HTR-8/SVneo (cell line): Measurements from ENCODE around the gene DUSP10.

Experiments
- DNase-seq: peaks from one replicate; pipeline ENCODE4 v3.0.0; 2011; ENCODE audit warnings: low spot score, mixed read lengths; ENCODE audit not compliant: insufficient read length
- FAIRE-seq: peaks from 2 replicates; lab custom pipeline; 2011; peaks lifted over from hg19 to GRCh38; lab: Jason Lieb, UNC

Gene DUSP10

GRCh38 chr1:221768444-221769066 is 26.7 kb upstream of the DUSP10 start:
- FAIRE-seq = no peak
- no peak for DNase-seq

DNA sequence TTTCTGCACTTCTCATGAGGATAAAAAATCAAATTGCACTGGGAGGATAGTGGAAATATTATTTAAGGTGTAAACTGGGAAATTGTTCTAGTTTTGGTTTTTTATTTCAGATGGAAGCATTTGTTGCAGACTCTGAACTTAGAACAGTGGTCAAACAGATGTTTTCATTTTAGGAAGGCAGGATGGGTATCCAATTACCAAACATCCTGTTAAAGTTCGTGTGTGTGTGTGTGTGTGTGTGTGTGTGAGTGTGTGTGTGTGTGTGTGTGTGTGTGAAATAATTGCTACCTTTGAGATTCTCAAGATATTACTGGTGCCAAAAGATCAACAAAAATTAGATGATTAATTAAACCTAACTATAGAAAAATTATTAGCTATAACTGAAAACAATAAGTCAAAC is 24.3 kb upstream of the DUSP10 start:
- FAIRE-seq (no peak), DNase-seq (no peak)

DNA sequence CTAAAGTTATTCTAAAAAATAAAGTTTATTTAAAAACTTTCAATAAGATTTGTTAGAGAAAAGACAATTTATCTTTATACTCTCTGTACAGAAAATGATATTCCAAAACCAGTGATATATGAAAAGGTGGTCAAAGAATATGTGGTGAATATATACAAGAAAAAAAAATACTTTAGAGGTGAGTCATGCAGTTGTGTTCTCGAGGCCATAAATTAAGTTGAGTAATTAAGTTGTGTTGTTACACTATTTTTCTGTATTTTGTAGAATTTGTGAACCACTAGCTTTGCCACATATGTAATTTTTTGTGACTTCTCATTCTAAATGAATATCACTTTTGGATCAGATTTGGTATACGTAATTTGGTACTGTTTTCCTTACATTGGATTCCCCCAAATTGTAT is 23.6 kb upstream of the DUSP10 start:
- no peak for DNase-seq
- FAIRE-seq = no peak

DNA sequence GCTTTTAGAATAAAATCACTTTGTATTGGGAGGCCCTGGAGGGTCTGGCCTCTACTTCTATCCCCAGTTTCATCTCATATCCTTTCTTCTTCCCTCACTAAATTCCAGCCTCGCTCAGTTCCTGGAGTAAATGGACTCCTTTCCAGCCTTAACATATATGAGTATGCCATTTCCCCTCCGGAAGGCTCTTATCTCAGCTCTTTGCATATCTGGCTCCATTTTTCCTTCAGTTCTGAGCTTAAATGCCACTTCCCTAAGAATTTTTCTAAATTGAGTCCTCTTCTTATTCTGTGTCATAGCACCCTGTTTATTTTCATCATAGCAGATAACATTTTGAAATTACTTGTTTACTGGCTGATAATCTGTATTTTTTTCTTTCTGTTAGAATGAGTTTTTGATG is 20.2 kb upstream of the DUSP10 start:
- no peak for DNase-seq
- FAIRE-seq = no peak

- no peak for DNase-seq
- no peak for FAIRE-seq
Observed at GRCh38 chr1:221761354-221762002, 19.6 kb upstream of the DUSP10 start.

GRCh38 chr1:221760911-221761310 is 19.0 kb upstream of the DUSP10 start:
- FAIRE-seq (no peak), DNase-seq (no peak)

- DNase-seq = no peak
- no peak for FAIRE-seq
Observed at GRCh38 chr1:221759436-221759835, 17.5 kb upstream of the DUSP10 start.

DNA sequence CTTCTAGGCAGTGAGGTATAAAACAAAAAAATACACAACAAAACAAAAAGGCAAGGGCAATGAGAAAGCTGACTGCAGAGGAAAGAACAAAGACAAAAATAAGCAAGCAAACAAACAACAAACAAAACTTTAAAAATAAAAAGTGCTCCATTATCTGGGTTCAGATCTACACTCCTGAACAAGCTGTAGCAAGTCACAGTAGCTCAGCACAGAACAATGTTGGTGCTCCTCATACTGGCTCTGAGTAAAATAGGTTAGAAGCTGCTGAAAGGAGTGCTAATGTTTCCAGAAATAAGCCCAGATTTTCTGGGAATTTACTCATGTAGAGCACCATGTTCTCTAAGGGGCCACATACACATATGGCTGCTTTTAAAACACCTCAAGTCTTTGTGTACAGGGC is 16.6 kb upstream of the DUSP10 start:
- DNase-seq = no peak
- no peak for FAIRE-seq

DNA sequence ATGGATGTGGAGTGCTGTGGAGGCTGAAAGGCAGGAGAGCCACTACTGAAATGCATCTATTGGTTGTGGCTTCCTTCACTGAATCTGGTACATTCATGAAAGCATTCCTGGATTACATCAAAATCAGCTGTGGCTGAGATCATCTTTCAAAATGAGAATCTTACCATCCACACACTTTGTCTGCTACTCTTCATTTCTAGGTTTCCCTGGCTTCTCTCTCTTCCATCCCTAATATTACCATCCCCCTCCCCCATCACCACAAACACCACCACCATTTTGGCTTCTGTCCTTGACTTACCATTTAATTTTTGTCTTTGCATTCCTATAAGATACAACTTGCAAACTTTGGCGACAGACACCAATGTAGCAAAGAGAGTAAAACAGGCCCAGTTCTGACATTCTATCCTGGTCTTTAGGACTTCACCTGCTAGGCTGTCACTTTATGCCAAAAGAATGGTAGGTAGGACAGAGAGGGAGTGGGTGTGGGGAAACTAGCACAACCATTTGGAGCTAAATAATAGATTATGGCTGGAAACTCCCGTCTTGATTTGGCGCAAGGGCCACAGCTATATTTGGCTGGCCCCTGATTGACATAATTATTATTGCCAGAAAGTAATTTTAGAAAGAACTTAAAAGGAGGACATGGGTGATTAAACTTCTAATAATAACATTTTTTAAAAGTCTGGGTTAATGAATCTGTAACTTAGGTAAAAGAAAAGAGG is 15.1 kb upstream of the DUSP10 start:
- FAIRE-seq = no peak

DNA sequence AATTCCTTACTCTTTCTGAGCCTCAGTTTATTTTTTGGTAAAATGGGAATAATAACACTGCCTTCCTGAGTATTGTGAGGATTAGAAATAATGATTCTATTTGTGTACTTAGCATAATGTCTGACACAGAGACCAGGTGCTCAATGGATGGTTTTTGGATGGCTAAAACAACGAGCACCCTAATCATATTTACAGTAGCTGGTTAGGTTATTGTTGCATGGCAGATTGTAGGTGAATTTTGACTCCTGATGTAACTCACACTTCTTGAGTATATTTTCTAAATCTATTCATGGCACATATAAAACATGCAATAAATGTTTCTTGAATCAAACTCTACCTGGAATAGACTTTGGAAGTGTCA is 11.9 kb upstream of the DUSP10 start:
- DNase-seq = no peak
- FAIRE-seq = no peak

More for the DNA sequence above, 15.1 kb upstream of the DUSP10 start:
- DNase-seq = no peak

GRCh38 chr1:221751226-221751887 is 9.5 kb upstream of the DUSP10 start:
- FAIRE-seq (no peak), DNase-seq (no peak)

- no peak for FAIRE-seq
Observed at GRCh38 chr1:221748981-221749380, 7.1 kb upstream of the DUSP10 start.

GRCh38 chr1:221747839-221748238 is 6.0 kb upstream of the DUSP10 start:
- DNase-seq (no peak), FAIRE-seq (no peak)

More at GRCh38 chr1:221748981-221749380, 7.1 kb upstream of the DUSP10 start:
- no peak for DNase-seq

- DNase-seq (no peak), FAIRE-seq (no peak)
Observed at GRCh38 chr1:221743416-221744208, 1.7 kb upstream of the DUSP10 start.

DNA sequence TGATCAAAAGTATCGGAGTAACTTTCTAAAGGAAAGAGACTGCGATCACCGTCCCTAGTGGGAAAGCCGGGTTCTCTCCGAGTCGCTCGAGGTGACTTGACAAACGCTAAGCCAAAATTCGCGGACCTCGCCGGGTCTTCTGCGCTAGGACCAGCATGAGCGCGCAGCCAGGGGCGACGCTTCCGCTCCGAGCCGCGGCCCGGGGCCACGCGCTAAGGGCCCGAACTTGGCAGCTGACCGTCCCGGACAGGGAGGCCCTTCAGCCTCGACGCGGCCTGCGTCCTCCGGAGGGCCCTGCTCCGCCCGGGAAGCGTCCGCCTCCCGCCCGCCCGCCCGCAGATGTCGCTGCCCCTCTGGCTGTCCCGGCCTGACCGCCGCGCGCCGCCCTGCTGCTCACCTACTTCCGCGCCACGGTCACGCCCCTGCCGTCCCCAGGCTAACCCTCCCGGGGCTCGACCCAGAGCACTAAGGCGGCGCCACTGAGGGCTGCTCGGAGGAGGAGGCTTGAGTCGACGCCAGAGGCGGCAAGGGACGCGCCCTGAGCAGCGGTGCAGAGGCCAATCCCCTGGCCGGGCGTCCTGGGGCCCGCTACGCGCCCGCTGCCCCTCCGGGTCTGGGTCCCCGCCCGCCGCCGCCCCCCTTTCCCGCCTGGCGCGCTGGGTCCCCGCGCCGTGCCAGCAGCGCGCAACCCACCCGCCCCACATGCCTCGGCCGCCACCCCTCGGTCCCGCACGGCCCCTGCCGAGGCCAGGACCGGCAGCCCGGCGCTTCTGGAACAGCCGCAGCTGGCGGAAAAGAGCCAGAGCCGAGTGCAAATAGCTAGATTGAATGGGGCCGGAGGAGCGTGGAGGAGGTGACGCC is 896 bp upstream of the DUSP10 start:
- no peak for DNase-seq

DNA sequence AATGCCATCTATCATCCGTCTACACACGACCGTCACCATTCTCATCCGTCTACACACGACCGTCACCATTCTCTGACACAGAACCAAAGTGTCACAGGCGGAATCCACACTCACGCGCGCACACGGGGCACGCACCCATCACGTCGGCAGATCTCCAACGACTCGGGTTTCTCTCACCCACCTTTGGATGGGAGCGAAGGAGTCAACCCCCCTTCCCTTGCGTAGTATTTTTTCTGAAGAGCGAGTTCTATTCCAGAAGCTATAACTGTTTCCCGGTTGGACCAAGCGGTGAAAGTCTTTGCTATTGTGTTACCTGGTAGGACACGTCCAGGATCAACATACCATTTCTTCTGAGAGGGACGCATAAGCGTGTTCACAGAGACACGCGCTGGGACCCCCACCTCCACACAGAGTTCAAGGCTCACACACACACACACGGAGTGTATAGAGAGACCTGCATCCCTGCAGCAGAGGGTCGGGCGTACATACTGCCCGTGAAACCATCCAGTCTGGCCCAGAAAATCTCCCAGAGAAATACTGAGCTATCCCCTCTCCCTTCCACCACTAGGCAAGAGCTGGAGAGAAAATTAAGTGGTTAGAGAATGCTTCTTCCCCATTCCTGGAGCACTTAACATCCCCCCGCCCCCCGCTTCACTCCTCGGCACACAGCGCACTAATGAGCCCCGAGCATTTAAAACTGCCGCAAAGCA is 741 bp downstream of the DUSP10 start:
- FAIRE-seq = no peak
- DNase-seq = no peak

More for the DNA sequence above, 896 bp upstream of the DUSP10 start:
- no peak for FAIRE-seq

DNA sequence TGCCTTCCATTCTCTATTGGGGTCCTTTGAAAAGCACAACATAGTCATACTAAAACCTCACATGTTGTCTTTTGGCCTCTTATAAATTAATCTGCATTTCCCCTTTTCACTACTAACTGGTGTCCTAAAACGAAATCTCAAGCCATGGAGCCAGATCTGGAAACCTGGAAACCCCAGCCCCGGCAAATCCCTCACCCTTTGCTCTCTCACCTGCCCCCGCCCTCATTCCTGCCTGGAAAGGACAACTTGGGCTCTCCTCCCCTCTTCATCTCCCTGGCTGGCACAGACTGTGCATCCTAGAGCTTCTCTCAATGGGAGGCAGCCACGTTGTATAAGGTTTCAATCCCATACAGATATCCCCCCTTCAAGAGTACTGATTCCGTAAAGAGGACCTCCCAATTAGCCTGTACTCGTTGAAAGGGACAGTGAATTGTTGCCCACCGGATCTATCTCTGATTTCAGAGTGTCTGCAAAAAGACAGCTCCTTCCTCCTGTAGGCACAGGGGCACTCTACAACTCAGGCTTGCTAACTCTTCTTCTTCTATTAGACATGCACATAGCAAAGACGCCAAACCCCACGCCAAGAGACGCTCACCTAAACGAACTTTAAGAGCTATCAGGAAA is 1.4 kb downstream of the DUSP10 start:
- no peak for DNase-seq
- no peak for FAIRE-seq

GRCh38 chr1:221739677-221740025 is 2.2 kb downstream of the DUSP10 start:
- DNase-seq (no peak), FAIRE-seq (no peak)
